ENCODE measurements around the gene CLEC16A.

- TF ChIP-seq POLR2A (IDR thresholded peaks at IDR 0.05; ENCODE audit: low read length) (no peak), GATA1 (IDR thresholded peaks at IDR 0.05; ENCODE audit: low read depth, low read length) (no peak)
These were observed 48.2 kb upstream of the CLEC16A start for GRCh38 chr16:10896165-10896564.
